Ramos (cell line): Measurements from ENCODE around the gene ENDOD1.

Experiments
- in situ Hi-C: fragments of 300-500 bp; cut with MboI; formaldehyde crosslinking; loops from one replicate; pipeline ENCODE4 v1.14.3; 2022; ENCODE audit warnings: low sequenced_read_pairs; ENCODE audit not compliant: unreplicated experiment

ENDOD1 gene

DNA sequence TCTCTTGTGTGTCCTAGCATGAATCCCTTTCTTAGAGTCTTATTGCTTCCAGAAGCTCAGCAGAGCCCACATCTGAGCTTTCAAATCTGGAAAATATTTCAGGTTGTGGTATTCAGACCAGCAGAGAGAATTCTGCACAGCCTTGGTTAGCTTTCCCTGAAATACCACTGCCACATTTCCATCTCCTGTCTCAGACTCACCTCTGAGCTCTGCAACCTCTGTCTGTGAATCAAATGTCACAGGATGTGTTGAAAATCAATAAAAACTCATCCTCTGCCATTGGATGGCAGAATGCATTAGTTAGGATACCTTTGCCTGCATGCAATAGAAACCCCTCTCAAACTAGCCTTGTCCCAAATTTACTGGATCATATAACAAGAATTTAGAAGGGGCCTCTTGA, 47.7 kb downstream of the ENDOD1 start:
- in situ Hi-C loops, result no loop called here

DNA sequence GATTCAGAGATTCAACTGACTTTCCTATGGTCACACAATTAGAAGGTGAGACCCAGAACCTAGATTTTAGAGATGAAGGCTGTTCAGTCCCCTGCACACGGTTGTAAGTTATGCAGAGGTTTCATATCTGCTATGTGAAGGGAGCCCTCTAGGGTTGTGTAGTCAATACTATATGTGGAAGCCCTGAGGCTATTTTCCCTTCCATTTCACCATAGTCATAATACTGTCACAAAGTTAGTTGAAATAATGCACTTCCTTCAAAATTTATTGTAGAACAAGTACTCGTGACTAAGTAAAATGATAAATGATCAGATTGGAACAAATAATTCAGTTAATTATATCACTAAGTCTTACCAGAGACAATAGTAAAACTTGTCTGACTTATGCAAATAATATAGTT, 48.8 kb downstream of the ENDOD1 start:
- in situ Hi-C loops, result no loop called here

DNA sequence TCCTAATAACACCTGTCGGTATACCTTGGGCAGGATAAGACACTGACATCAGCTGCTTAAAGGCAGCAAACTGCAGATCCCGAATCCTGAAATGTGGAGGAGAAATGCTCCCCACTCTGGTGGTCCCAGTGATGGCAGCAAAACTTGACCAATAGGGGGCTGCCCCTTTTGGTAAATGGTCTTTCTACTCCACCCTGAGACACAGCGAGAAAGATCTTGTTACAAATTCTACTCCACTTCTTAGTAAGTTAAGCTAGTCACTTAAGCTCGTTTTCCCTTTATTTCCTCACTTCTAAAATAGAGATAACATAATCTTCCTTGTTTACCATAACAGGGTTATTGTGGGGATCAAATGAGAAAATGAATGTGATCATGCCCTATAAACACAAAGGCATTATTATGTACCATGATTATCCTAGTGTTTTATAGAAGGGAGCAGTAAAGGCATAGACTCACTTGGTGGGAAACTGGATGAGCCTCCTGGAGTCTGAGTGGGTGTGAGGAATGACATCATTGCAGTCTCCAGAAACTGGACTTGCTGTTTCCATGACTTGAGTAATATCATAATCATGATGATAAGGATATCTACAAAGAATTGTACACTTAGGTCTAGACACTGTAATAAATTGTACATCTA, 50.9 kb downstream of the ENDOD1 start:
- in situ Hi-C loops, result no loop called here

DNA sequence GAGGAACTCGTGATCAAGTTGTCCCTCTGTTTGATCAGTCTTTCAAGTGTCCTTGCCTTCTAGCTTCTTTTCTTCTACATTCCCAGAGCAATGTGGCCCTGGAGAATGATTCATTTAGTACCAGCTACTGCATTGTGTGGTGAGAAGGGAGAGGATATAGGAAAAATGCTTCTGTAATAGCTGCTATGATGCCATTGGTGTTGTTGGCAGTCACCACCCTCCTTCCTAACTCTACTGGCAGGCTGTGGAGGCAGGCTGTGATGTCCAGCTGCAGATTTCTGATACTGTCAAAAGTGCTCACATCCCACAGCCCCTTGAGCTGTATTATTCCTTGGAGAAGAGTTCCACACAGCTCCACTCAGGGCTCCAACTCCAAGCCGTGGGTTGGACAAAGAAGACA, 52.8 kb downstream of the ENDOD1 start:
- in situ Hi-C loops, result no loop called here

DNA sequence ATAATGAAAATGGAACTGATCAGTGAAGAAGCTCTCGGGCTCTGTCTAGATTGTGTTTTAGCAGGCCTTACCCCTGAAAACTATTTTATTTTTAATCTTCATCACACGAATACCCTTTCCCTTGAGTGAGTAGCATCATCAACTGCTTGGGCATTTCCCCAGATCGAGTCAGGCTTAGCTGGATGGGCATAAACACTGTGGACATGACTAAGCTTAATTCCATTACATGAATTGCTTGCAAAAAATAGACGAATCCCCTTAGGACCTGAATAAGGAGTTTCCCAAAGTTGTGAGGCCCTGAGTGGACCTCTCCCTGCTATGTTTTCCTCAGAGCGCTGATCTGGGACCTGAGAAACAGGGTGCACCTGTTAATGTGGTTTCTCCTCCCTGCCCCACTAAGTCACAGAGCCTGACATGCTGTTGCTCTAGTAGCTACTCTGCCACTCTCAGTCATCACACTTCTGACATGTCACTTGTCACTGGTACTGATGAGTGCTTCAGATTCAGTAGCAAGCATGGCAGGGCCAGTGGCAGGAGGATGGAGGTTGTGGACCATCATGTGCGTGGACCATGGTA, 53.5 kb downstream of the ENDOD1 start:
- in situ Hi-C loops, result no loop called here

DNA sequence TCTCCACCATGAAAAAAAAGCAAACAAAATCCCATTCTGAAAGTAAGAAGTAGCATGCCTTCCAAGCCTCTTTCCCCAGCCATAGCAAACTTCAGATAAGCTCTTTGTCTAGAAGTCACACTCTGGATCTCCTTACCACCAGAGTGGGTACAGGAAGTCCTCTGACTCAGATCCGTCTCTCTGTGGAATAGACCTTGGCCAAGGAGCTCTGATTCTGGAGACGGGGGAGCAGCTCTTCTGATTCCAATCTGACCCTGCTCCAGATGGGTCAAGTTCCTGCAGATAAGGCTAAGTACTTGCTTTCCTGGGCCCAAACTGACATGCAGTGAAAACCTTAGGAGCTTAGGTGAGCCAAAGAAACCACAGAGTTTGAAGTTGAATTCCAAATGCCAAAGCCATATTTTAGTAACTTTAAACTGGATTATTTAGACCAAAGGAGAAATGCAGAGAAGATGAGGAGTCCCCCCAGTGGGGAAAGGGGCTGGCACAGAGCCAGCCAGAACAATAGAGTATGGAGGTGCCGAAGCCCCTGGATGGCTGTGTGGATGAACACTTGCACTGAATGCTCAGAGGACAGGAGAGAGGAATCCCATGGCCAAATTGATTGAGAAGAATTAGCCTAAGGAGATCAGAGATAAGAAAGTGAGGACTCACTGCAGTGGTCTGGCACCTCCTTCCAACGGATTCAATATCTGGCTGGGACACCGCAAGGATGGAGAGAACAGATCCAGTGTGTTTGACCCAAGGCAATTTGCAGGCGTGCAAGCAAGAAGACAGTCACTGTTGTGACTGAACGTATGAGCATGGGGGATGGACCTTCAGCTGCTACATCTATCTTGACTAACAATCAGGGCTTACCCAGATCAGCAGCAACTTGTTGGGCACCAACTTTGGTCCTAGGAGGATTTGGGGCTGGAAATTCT, 54.9 kb downstream of the ENDOD1 start:
- in situ Hi-C loops, result no loop called here

DNA sequence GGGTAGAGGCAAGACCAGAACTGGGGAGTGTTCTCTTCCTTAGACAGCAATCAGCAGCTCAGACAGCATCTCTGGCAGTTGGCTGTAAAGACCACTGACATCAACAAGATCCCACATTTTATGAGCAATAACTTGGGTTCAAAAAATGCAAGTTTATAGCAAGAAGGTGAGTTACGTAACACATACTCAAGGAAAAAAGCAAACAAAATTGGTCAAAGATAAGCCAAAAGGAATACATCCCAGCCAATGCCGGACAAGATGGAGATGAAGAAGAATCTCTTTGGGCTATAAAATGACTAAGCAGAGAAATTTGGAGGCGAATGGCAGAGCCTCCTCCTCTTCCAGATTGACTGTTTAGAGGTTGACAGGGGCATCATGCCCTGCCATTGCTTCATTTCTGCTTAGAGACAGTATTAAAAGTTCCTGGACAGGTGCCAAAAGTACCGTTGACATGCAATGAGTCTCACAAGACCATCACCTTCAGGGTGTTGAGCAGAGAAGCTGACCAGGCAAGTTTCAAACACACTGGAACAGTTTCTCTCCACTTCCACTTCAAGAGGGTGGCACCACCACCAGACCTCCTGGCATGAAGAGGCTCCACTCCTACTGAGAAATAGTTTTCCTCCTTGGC, 55.9 kb downstream of the ENDOD1 start:
- in situ Hi-C loops, result no loop called here

DNA sequence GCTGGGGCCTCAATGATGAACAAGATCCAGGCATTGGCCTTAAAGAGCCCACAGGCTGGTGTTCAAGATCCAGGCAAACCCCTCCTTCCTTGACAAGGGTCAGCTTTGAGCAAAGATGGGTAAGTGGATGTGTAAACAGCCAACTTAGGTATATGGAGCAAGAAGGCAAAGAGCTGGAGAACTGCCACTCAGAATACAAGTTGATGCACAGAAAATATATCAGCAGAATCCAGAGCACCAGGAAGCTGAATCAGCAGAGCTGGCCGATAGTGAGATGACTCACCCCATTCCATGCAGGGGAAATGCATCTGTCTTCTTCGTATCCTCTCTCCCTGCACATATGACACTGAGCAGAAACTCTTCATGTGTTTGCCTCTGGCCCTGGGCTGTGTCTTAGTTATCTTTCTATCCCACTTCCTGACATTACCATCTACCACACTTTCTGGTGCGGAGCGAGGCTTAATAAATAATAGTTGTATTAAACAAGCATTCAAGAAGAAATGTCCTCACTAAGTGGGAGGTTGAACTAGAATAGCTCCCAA, 57.8 kb downstream of the ENDOD1 start:
- in situ Hi-C loops, result no loop called here

DNA sequence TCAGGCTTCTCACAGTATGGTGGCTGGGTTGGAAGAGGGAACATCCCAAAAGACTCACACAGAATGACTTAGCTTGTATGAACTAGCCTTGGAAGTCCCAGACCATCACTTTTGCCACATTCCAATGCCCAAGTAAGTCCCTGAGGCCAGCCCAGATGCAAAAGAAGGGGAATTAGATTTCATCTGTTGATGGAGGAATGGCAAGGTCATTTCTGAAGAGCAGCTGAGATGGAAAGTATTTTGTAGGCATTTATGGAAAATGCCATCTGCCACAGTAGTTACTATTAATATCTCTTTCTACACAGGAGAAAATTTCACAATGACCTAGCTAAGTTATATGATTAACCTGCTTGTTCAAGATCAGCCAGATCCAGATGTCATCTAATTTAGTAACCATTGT, 58.8 kb downstream of the ENDOD1 start:
- in situ Hi-C loops, result no loop called here

DNA sequence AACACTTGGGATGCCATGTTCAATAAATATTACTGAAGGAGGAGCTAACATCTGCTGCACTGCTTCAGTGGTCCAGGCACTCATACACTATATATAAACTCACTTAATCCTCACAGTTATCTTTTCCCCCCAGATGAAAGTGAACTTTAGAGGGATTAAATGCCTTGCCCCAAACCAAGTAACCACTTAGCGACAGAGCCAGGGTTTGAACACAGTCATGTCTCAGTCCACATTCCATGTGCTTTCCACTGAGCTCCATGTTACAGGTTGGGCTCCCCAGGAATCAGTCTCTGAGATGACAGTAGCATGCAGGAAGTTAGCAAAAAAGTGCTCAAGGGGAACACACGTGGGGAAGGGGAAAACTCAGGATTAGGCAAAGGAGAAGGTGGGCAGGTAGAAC, 59.3 kb downstream of the ENDOD1 start:
- in situ Hi-C loops, result no loop called here

DNA sequence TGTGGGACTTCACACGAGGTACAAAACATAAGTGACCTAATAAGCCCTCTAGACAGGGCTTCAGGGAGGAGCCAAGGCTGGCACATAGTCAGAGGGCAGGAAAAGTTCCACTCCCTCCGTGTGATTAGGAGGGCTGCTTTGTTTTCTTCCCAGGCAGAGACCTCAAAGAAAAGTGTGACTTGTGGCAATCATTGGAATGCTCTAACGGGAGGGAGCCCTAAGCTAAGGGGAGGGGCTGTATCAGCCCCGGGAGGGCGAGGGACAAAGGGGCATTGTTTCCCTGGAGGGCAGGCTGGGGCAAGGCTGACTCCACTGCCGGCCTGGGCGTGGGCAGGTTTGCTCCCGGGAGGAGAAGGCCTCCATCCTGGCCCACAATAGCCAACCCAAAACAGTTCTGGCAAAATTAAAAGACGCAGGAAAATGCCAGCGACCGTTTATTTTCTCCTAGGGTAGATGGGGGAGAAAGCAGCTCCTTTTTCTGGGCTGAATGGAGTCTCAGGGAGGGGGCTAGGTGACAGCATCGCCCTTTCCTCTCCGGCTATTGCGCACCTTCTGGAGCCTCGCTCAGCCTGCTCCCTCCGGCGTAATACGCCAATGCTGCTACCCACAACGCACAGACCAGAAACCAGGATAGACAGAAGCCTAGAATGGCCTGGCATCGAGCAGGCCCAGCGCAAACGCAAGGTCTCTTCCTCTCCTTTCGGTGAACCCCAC, 60.2 kb downstream of the ENDOD1 start:
- in situ Hi-C loops, result loop anchor here (5.0 to 25.0 kb wide), 3 partner anchors 557 to 1262 kb away; no protein-coding TSS in a partner anchor

DNA sequence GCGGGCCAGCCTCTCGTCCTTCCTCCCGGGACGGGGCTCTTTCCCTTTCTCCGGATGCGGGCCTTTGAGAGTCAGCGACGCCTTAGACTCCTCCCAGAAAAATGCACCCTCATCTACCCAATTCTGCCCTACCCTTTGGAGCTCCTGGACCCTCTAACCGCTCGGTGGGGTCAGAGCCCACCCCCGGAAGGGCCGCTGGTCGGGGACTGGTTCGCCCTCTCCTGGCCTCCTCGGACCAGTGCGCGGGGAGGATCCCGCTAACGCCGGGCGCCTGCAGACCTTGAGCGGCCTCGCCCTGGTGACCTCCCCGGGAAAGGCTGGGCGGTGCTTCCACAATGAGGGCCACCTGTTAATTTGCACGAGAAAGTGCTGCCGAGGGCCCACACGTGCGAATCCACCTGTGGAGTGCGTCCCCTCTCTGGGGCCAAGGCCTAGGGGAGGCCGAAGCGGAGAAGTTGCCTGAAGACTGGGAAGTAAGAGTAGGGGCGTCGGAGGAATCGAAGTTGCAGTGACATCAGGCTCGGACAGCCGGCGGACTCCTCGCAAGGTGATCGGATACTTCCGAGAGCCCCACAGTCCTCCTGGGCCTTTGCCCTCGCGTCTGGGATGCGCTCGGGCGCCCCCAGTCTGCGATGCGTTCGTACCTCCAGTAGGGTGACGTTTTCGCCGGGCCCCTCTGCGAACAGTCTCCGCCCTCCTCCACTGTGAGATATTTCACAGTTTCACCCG, 61.5 kb downstream of the ENDOD1 start:
- in situ Hi-C loops, result loop anchor here (5.0 to 25.0 kb wide), 3 partner anchors 556 to 1261 kb away; no protein-coding TSS in a partner anchor

DNA sequence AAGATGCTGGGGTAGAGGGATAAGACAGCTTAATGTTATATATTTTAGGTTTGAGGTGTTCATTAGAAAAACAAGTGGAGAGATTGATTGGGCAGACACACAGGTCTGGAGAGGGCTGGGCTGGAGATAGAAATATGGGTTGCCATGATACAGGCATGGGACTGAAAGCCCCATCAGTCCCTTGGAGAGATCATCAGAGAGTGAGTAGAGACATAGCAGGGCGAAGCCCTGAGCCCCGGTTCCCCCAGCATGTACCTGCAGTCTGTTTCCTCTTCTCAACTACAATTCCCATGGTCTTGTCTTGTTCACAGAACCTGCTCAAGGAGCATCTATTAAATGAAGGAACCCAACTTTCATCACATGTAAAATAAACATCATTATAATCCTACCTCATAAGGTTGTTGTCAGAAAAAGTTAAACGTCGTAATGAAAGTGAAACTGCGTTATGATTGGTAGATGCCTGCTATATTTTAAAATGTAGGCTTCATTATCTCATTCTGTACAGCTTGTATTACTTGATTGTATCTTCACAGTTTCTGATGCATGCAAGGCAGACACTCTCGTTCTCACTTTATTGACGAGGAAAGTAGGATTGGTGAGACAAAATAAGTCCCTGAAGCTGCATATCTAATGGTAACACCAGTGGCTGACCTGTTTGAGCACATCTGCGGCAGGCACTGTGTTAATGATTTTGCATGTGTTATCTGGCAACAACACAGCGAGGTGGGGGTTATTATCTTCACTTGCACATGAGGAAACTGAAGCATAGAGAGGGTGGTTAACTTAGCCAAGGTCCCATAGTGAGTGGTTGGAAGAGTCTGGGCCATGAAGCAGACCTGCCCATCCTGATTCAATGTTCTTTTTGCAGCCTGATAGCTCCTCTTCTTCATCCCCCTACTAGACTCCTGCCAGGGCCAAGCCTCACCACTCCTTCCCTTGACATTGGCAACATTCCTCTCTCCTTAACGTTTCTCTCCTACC, 63.5 kb downstream of the ENDOD1 start:
- in situ Hi-C loops, result loop anchor here (5.0 to 25.0 kb wide), 3 partner anchors 554 to 1259 kb away; no protein-coding TSS in a partner anchor

DNA sequence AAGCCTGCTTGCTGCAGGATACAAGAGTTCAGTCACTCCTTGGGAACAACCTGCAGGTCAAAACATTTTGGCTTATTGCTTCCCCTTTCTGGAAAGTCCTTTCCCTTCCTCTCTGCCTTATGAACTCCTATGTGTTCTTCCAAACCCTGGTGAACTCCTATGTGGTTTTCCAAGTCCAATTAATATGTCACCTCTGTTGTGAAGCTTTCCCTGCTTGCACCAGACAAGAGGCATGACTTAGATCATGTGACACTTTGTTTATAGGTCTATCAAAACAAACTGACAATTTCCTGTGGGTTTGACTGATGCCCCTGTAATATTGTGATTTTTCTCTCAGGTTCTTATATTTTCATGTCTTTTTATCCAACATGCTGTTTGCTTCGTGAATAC, 64.2 kb downstream of the ENDOD1 start:
- in situ Hi-C loops, result loop anchor here (5.0 to 25.0 kb wide), 3 partner anchors 553 to 1258 kb away; no protein-coding TSS in a partner anchor

DNA sequence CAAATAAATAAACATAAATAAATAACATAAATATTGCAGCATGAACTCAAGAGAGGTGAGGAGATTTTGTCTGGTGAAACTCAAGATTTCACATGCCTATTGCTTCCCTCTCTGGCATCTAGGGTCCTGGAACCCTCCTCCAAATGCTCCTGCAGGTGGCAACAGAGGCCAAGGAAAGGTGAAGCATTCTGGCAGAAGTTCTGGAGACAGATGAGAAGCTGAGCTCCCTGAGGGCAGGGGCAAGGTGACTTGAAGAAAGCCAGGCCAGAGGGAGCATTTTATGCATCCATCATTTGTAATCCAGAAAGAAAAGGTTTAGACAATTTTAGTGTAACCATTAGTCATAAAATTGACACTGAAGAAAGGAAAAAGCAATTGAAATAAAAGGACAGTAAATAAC, 64.9 kb downstream of the ENDOD1 start:
- in situ Hi-C loops, result loop anchor here (5.0 to 25.0 kb wide), 3 partner anchors 553 to 1258 kb away; no protein-coding TSS in a partner anchor

DNA sequence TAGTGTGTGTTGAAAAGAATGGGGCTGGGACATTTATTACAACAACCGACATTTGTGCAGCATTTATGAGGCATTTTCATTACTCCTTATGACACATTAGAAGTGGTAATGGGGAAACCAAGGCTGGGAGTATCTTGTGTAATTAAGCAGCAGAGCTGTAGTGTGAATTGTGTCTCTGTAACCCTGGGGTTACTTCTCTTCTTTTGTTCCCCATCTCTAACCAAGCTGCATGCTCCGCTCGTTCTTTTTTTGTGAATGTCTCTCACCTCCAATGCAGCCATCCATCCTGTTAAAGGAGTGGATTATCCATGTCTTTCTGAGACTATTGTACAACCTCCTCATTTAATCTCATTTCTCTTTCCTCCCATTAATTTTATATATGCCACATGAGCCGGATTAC, 65.7 kb downstream of the ENDOD1 start:
- in situ Hi-C loops, result loop anchor here (25.0 kb wide), 1 partner anchor 1257 kb away; no protein-coding TSS in a partner anchor

DNA sequence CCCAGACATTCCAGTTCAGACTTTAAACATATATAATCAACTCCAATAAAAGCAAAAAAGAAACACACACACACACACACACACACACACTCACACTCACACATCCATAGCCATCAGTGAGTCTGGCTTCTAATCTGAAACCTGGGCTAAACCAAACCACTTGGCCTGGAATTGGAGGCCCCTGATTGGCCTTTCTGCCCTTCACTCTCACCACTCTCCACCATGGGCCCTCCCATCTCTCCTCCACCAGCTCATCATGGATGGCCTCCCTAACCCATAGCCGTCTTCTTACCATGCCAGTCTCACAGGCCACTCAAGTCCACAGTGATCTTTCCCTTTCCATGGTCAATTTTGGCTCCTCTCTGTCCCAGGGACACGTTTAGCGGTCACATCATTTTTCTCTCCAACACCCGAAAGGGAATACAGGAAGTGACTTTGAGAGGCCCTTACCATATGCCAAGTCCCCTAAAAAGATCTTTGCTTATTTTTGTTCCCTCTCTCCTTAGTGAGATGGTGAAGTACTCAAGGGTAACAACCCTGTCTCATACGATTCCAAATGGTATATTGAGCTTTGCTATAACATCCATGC, 66.6 kb downstream of the ENDOD1 start:
- in situ Hi-C loops, result loop anchor here (25.0 kb wide), 1 partner anchor 1256 kb away; no protein-coding TSS in a partner anchor
